ENCODE data around the gene TMEM156.

- TF ChIP-seq CTCF (IDR thresholded peaks at IDR 0.05) = no peak
- TF ChIP-seq POLR2A (IDR thresholded peaks at IDR 0.05) = no peak
- no peak for TF ChIP-seq POLR2AphosphoS5 (IDR thresholded peaks at IDR 0.05)
These were observed 27.5 kb downstream of the TMEM156 start for GRCh38 chr4:39004758-39005157.
